GM21360 (cell line): ENCODE measurements around the gene NRARP.
"Not testable (repeated sequence)": the region's sequence is repeated elsewhere in the genome, so short reads cannot be mapped to it uniquely, and the experiment has no call there.

Experiments used
- ATAC-seq: cut with Tn5 transposase; IDR thresholded peaks from one replicate; pipeline ENCODE4 v1.9.1; 2021; ENCODE audit warnings: mild to moderate bottlenecking, moderate library complexity; ENCODE audit not compliant: unreplicated experiment

Gene NRARP

DNA sequence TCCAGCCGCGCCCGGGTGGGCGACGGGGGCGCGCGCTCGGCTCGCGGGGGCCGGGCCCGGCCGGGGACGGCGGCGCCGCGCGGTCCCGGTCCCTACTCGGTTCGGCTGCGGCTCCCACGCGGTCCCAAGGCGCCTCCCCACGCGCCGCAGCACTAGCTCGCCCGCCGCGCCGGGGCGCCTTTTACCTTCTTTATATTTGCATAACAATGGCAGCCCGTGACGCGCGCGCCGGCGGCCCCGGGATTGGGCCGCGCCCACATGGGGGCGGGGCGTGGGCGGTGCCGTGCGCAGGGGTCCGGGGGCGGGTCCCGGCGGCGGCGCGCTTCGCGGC is at the start of gene NRARP:
TSS of gene NRARP (minus strand) at position 154 of the 331 bp plus-strand sequence. CDS start 343 bp downstream, outside the sequence.
- ATAC-seq: peak; percentile 59

DNA sequence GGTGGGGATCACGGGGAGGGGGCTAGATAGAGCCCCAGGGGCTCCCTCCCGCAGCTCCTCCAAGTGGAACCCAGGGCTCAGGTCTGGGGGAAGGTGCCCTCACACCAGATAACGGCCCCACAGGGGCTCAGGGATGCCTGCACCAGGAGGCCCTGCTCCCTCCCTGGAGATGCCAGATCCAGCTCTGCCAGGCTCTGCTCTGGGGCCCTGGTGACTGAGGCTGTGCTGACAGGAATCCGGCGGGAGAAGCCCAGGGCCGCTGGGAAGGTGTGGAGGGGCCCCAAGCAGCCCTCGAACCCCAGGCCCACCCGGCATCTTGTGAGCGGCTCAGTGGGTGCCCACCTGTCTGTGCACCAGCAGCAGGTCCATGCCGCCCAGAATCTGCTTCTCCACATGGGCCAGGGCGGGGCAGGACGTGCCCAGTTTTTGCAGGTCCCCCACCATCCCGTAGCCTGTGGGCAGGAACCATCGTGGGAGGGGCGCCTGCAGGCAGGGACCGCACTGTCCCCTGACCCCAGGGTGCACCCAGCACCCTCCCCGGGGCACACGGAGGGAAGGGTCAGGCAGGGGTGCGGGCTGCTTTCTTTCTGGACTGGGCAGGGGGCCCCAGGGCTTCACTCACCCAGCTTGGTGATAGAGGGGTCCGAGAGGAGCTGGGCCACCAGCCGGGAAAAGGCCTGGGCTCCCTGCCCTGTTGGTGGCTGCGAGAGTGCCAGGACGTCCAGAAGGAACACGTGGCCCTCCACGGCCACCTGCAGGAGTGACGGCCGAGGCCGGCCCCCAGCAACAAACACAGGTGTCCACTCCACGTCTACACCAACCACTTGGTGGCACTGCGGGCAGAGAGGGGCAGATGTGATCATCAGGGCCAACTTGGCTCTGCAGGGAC is 48.9 kb upstream of the NRARP start:
- ATAC-seq: no peak

DNA sequence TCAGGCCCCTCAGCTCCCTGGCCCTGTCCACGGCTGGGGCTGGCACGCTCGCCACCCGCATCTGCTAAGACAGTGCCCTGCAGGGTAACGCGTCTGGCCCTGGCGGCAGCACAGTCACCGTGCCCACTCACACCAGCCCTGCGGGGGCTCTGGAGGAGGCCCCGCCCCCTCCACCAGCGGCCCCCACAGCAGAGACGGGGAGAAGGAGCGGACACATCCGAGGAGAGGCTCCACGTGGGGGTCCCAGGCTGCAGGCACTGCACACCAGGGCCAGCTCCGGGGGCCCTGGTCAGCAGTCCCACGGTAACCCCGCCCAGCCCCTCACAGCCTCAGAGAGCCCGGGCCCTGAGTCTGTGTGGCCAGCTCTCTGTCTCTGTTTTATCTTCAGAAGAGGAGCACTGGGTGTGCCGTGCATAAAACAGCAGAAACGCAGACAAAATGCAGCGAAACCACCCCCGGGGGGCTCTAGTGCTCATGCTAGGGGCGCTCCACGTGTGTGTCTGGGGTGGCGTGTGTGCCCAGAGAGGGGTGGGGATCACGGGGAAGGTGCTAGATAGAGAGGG is 47.5 kb upstream of the NRARP start:
- ATAC-seq: no peak

DNA sequence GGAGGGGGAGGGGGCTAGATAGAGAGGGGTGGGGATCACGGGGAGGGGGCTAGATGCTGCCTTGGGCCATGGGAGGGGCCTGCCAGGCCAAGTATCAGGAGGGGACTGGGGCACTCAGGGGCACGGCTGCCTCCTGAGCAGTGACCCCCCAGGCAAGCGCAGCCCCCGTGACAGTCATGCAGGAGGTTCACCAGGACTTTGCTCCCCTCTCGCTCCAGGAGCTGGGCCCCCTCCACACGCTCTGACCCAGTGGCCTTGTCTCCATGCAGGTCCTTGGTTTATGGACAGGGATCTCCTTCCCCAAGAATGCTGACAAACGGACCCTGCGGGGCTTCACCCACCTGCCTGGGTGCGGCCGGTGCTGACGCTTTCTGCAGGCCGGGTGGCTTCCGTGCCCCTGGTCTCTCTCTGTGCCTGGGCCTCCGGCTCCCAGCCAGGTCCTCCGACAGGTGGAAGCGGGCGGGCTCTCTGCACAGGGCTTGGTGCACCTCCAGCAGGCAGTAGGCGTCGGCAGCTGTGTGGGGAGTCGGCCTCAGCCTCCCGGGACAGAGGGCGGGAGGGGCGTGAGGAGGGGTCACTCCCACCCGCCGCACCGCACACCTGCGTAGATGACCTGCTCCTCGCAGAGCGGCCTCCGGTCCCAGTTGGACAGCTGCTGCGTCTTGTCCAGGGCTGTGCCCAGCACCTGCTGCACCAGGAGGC is 46.8 kb upstream of the NRARP start:
- ATAC-seq: no peak

- no peak for ATAC-seq
Measured at GRCh38 chr9:137347928-137348327, 45.9 kb upstream of the NRARP start.

GRCh38 chr9:137342482-137342881 is 40.4 kb upstream of the NRARP start:
- no peak for ATAC-seq

GRCh38 chr9:137341227-137341626 is 39.2 kb upstream of the NRARP start:
- ATAC-seq: no peak

- not testable (repeated sequence) for ATAC-seq
Measured at GRCh38 chr9:137339908-137340462, 37.9 kb upstream of the NRARP start.

DNA sequence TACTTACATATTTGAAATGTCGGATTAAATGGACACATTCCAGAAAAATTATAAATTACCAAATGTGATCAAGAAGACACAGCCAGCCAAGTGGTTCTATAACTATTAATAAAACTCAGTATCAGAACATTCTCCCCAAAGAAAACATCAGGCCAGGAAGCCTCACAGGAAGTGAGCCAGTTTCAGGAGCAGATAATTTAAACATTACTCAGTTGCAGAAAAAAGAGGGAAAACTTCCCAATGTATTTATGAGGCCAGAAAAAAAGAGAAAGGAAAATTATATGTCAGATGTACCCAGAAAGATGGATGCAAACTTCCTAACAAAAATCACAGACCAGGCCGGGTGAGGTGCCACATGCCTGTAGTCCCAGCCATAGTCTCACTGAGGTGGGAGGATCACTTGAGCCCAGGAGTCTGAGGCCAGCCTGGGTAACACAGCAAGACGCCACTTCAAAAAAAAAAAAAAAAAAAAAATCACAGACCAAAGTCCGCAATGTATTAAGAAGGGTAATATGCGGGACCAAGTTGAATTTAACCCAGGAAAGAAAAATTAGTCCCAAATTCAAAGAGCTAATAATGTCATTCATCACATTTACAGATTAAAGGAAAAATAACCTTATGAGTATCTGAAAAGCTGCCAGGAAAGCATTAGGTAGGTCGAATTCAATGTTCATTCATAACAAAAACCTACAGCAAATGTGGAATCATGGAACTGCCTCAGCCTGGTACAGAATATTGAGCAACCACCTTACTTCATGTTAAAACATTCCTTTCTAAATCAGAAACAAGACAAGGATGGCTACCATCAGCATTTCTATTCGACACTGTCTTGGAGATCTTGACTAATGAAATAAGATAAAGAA is 37.2 kb upstream of the NRARP start:
- ATAC-seq: no peak

DNA sequence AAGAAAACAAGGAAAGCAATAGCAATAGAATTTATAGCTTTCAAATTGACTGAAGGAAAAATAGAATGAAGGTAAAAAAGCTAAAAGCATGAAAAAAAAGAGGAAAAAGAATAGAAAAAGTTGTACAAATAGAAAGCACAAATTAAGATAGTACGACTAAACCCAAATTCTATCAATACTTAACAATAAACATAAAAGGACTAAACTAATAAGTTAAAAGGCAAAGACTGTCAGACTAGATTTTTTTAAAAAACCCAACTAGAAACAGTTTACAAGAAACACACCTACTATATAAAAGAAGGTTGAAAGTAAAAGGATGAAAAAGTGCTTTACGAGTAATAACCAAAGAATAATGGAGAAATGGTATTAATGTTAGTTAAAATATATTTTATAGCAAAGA is 34.7 kb upstream of the NRARP start:
- no peak for ATAC-seq

- ATAC-seq: no peak
Measured at GRCh38 chr9:137333016-137333671, 31.1 kb upstream of the NRARP start.

GRCh38 chr9:137331929-137332328 is 29.9 kb upstream of the NRARP start:
- ATAC-seq: no peak

GRCh38 chr9:137330689-137331088 is 28.6 kb upstream of the NRARP start:
- ATAC-seq: no peak

- not testable (repeated sequence) for ATAC-seq
Measured at GRCh38 chr9:137329590-137329989, 27.5 kb upstream of the NRARP start.

GRCh38 chr9:137327641-137328550 is 25.8 kb upstream of the NRARP start:
- not testable (repeated sequence) for ATAC-seq

GRCh38 chr9:137326445-137327065 is 24.5 kb upstream of the NRARP start:
- no peak for ATAC-seq

DNA sequence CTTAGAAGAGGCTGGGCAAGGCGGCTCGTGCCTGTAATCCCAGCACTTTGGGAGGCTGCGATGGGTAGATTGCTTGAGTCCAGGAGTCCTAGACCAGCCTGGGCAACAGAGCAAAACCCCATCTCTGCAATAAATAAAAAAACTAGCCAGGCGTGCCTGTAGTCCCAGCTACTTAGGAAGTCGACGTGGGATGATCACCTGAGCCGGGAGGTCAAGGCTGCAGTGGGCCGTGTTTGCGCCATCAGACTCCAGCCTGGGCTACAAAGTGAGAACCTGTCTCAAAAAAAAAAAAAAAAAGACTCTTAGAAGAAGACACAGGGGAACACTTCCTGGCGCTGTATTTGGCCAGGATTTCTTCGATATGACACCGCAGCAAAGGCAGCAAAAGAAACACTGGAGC is 23.7 kb upstream of the NRARP start:
- ATAC-seq: no peak

DNA sequence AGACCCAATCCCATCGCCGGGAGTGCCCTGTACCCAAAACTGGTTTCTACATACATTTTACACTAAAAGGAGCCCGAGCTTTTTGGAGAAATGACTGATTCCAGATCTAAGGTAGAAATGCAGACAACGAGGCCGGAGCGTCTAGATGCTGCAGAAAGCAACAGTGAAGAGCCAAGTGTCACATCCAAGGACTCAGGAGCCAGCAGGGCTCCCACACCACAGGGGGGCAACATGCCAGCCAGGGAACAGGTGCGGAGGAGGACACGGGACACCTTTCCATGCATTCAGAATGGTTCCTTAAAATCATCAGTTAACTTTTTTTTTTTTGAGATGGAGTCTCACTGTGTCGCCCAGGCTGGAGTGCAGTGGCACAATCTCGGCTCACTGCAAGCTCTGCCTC is 23.1 kb upstream of the NRARP start:
- ATAC-seq: no peak
